ENCODE measurements around the gene PLEKHA5. TPM values are rescaled to one million over a fixed set of nuclear protein-coding genes. Genes with fewer than 3 reads are reported as not detected.
A peak's percentile ranks its signal among the peaks of the same experiment; 100 is the strongest.
"Not testable (repeated sequence)": the region's sequence is repeated elsewhere in the genome, so short reads cannot be mapped to it uniquely, and the experiment has no call there.

The PLEKHA5 gene
- total RNA-seq, 1 experiment from 2014 or later: 4.6 TPM

GRCh38 chr12:19402743-19403431, 273.4 kb downstream of the PLEKHA5 start:
- DNase-seq: peak; percentile 52
- Histone ChIP-seq H3K4me3 (no peak overlapping the region), H3K9me3 (no peaks in the 10 kb centered on the region), H3K27me3 (no peaks in the 10 kb centered on the region), H3K36me3 (no peaks in the 10 kb centered on the region)

- Histone ChIP-seq H3K36me3 (no peaks in the 10 kb centered on the region), H3K4me3 (no peak overlapping the region), H3K9me3 (no peaks in the 10 kb centered on the region), H3K27me3 (no peaks in the 10 kb centered on the region)
- DNase-seq: no peak
These were observed 274.8 kb downstream of the PLEKHA5 start for GRCh38 chr12:19404242-19404880.

- peak; percentile 6 for DNase-seq
- Histone ChIP-seq H3K27me3 (no peaks in the 10 kb centered on the region), H3K36me3 (no peaks in the 10 kb centered on the region), H3K4me3 (no peak overlapping the region), H3K9me3 (no peaks in the 10 kb centered on the region)
These were observed 279.8 kb downstream of the PLEKHA5 start for GRCh38 chr12:19409376-19409775.

DNA sequence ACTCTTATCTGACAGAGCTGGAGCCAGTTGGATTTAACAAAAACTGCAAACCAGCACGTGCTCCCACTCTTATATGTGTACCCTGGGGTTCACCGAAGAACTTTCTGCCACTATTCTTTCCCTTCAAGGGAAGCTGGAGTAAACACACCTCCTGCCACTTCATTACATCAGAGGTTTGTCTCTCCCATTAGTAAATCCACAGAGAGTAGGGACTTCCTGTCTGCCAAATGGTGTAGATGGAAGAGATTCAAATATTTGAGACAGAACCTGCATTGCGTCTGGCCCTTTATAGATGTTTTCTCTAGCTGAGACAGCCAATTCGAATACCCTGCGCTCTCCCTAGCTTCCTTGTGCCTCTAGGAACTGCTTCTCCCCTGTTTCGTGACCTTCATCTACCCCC, 280.7 kb downstream of the PLEKHA5 start:
- Histone ChIP-seq H3K9me3 (no peaks in the 10 kb centered on the region), H3K27me3 (no peaks in the 10 kb centered on the region), H3K4me3 (no peak overlapping the region), H3K36me3 (no peaks in the 10 kb centered on the region)
- DNase-seq: no peak

DNA sequence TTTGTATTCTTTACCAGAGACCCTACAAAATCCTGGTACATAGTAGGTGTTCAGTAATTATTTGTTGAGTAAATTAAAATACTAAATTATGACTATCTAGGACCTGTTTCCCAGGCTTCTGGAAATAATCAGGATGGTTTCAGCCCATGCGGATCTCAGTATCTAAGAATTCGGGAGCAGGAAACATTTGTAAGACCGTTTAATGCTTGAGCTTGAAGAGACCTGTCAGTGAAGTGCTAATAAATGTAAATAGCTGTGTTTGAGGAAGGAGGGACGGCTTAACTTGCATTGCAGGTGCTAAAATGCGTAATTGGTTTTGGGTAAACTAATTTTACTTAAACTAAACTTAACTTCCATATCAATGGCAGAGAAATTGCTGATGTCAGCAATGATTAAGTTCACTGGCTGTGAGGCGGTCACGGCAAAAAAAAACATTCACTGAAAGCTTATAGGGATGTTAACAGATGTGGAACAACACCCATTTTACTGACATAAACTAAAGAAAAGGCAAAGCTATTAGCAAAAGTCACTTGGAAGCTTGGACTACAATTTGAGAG, 281.2 kb downstream of the PLEKHA5 start:
- no peak overlapping the region for H3K4me3 ChIP-seq
- no peaks in the 10 kb centered on the region for H3K36me3 ChIP-seq
- H3K27me3 ChIP-seq: no peaks in the 10 kb centered on the region
- DNase-seq: no peak
- H3K9me3 ChIP-seq: no peaks in the 10 kb centered on the region

- DNase-seq: no peak
- no peaks in the 10 kb centered on the region for H3K9me3 ChIP-seq
- no peak overlapping the region for H3K4me3 ChIP-seq
- H3K36me3 ChIP-seq: no peaks in the 10 kb centered on the region
- H3K27me3 ChIP-seq: no peaks in the 10 kb centered on the region
These were observed 282.0 kb downstream of the PLEKHA5 start for GRCh38 chr12:19411234-19412204.

DNA sequence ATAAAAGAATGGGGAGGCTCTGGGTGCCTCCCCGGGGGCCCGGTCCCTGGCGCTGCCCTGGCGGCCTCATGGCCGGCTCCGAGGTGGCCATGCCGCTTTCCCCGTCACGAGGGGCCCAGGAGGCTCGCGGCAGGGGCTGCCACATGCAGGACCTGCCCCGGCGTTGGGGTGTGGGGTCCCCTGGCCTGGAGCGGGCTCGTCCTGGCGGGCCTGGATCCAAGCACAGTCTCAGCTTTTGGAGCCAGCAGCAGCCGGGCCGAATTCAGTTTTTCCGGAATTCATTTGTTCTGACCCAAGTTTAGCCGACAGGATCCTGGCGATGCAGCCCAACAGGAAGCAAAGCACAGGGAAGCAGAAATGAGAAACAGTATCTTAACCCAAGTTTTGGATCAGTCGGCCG, 283.3 kb downstream of the PLEKHA5 start:
- H3K9me3 ChIP-seq: no peaks in the 10 kb centered on the region
- no peaks in the 10 kb centered on the region for H3K36me3 ChIP-seq
- DNase-seq: no peak
- H3K4me3 ChIP-seq: no peak overlapping the region
- no peaks in the 10 kb centered on the region for H3K27me3 ChIP-seq

DNA sequence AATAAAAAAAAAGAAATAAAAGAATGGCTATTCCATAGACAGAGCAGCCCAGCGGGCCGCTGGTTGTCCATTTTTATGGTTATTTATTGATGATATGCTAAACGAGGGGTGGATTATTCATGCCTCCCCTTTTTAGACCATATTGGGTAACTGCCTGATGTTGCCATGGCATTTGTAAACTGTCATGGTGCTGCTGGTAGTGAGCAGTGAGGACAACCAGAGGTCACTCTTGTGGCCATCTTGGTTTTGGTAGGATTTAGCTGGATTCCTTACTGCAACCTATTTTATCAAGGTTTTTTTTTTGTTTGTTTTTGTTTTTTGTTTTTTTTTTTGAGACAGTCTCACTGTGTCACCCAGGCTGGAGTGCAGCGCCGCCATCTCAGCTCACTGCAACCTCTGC, 284.0 kb downstream of the PLEKHA5 start:
- not testable (repeated sequence) for DNase-seq, H3K4me3 ChIP-seq, H3K36me3 ChIP-seq, H3K27me3 ChIP-seq, H3K9me3 ChIP-seq

- H3K9me3 ChIP-seq: no peaks in the 10 kb centered on the region
- DNase-seq: no peak
- H3K36me3 ChIP-seq: no peaks in the 10 kb centered on the region
- no peak overlapping the region for H3K4me3 ChIP-seq
- no peaks in the 10 kb centered on the region for H3K27me3 ChIP-seq
These were observed 286.0 kb downstream of the PLEKHA5 start for GRCh38 chr12:19415563-19415962.

- DNase-seq: no peak
- no peak overlapping the region for H3K4me3 ChIP-seq
- H3K27me3 ChIP-seq: no peaks in the 10 kb centered on the region
These were observed 289.6 kb downstream of the PLEKHA5 start for GRCh38 chr12:19419086-19419485.

DNA sequence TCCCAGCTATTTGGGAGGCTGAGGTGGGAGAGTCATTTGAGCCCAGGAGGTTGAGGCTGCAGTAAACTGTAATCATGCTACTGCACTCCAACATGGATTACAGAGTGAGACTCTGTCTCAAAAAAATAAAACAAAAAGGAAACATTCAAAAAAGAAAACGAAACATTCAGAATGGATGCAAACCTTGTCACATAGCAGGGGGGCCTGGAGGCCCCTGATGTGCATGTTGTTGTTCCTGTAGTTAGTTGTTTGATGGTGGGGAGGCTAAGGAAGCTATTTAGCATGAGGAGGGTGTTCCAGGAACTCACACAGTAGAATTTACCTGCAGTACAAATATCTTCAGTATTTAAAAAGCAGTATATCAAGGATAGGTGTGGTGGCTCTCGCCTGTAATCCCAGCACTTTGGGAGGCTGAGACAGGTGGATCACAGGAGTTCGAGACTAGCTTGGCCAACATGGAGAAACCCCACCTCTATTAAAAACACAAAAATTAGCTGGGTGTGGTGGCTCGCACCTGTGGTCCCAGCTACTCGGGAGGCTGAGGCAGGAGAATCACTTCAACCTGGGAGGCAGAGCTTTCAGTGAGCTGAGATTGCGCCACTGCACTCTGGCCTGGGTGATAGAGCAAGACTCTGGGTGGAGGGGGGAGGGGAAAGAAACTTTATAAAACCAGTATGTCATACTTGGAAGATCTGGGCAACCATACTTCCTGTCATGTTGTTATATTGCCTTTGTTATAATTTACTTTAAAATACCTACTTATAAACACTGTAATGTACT, 292.2 kb downstream of the PLEKHA5 start:
- DNase-seq: no peak
- Histone ChIP-seq H3K36me3 (no peaks in the 10 kb centered on the region), H3K27me3 (no peaks in the 10 kb centered on the region), H3K9me3 (peaks cover 9% of the 10 kb centered on the region; the same call in 1 of the 2 replicates), H3K4me3 (no peak overlapping the region)

More at GRCh38 chr12:19419086-19419485, 289.6 kb downstream of the PLEKHA5 start:
- Histone ChIP-seq H3K9me3 (no peaks in the 10 kb centered on the region), H3K36me3 (no peaks in the 10 kb centered on the region)

DNA sequence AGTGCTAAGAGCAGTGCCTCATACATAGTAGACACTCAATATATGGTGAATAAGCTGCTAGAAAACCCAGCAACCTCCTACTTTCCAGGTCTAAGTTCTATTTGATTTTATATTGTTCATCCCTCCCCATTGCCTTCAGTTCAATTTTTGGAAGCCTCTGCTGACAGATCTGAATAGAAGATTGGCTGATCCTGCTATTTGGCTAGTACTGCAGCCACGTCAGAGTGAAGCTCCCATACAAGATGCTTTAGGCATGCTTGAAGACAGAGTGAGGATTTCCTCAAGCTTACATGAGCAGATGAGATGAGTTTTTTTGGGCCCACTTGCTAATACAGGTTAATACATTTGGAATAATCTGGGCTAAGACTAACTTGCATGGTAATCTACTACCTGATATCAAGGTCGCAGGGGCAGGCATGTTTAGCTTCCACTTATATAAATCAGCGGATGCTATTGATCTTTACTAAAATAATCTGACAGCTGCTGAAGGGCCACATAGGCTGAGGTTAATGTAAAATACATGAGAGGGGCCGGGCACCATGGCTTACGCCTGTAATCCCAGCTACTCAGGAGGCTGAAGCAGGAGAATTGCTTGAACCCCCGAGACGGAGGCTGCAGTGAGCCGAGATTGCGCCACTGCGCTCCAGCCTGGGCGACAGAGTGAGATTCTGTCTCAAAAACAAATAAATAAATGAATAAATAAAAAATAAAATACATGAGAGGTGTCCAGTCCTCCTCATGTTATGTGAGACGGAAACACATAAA, 293.8 kb downstream of the PLEKHA5 start:
- H3K27me3 ChIP-seq: no peaks in the 10 kb centered on the region
- H3K9me3 ChIP-seq: peaks cover 9% of the 10 kb centered on the region; the same call in 1 of the 2 replicates
- H3K36me3 ChIP-seq: no peaks in the 10 kb centered on the region
- H3K4me3 ChIP-seq: no peak overlapping the region
- no peak for DNase-seq
